PC-9 (cell line): Measurements from ENCODE around the gene CLK4.
"Not testable (repeated sequence)": the region's sequence is repeated elsewhere in the genome, so short reads cannot be mapped to it uniquely, and the experiment has no call there.

Experiments
- CTCF ChIP-seq: fragments of 200-600 bp; sonication (generic); conservative IDR thresholded peaks from 2 replicates; pipeline ENCODE4 v1.6.1; 2017; ENCODE audit warnings: mixed run types, antibody characterized with exemption, mild to moderate bottlenecking, moderate library complexity
- EZH2 ChIP-seq: fragments of 200-600 bp; sonication (generic); IDR thresholded peaks from 2 replicates; pipeline ENCODE4 v1.8.0; 2017; ENCODE audit warnings: antibody characterized with exemption, low read depth

- TF ChIP-seq CTCF, EZH2: not testable (repeated sequence)
Observed at GRCh38 chr5:178585421-178585820, 41.4 kb downstream of the CLK4 start.
